Coronary artery (tissue), 2 donors: ENCODE data around the gene RCSD1.

Experiments
- DNase-seq: peaks from one replicate; pipeline ENCODE4 v3.0.0-alpha.2; 2017; ENCODE audit warnings: low spot score
- H3K27ac ChIP-seq, 2 donors: fragments of 200-600 bp; sonication (generic); one replicate each; pipeline ENCODE4 v1.5.1; 2016 to 2019
- H3K4me3 ChIP-seq: fragments of 200-600 bp; sonication (generic); 2 replicates; pipeline ENCODE4 v1.5.1; 2016; ENCODE audit warnings: mild to moderate bottlenecking, moderate library complexity
- CTCF ChIP-seq: fragments of 200-600 bp; sonication (generic); IDR thresholded peaks from one replicate; pipeline ENCODE4 v1.5.1; 2019; ENCODE audit warnings: antibody characterized with exemption

The RCSD1 gene

GRCh38 chr1:167635156-167635648, 5.2 kb downstream of the RCSD1 start:
- peak overlapping the region; percentile 83 to 97 for H3K27ac ChIP-seq
- H3K4me3 ChIP-seq: peak overlapping the region; percentile 53
- TF ChIP-seq CTCF: no peak
- peak; percentile 83 for DNase-seq

- peak overlapping the region; percentile 83 to 97 for H3K27ac ChIP-seq
- peak overlapping the region; percentile 53 for H3K4me3 ChIP-seq
Observed at GRCh38 chr1:167635941-167636340, 5.9 kb downstream of the RCSD1 start.

GRCh38 chr1:167638064-167638463, 8.0 kb downstream of the RCSD1 start:
- peak overlapping the region in 1 of 2 donors; percentile 59 for H3K27ac ChIP-seq
- TF ChIP-seq CTCF: no peak
- no peak for DNase-seq
- no peak overlapping the region for H3K4me3 ChIP-seq

More at GRCh38 chr1:167635941-167636340, 5.9 kb downstream of the RCSD1 start:
- no peak for DNase-seq
- TF ChIP-seq CTCF: no peak

GRCh38 chr1:167640051-167640450, 10.0 kb downstream of the RCSD1 start:
- no peak for DNase-seq
- no peak overlapping the region for H3K4me3 ChIP-seq

GRCh38 chr1:167641786-167642500, 11.9 kb downstream of the RCSD1 start:
- Histone ChIP-seq H3K4me3 (no peak overlapping the region), H3K27ac (no peak overlapping the region)
- no peak for DNase-seq
- no peak for TF ChIP-seq CTCF

More at GRCh38 chr1:167640051-167640450, 10.0 kb downstream of the RCSD1 start:
- H3K27ac ChIP-seq: no peak overlapping the region
- TF ChIP-seq CTCF: no peak

GRCh38 chr1:167642501-167642826, 12.4 kb downstream of the RCSD1 start:
- no peak for DNase-seq
- no peak for TF ChIP-seq CTCF
- H3K27ac ChIP-seq: no peak overlapping the region

GRCh38 chr1:167643441-167643840, 13.4 kb downstream of the RCSD1 start:
- no peak for DNase-seq
- TF ChIP-seq CTCF: no peak
- no peak overlapping the region for H3K27ac ChIP-seq
- no peak overlapping the region for H3K4me3 ChIP-seq

More at GRCh38 chr1:167642501-167642826, 12.4 kb downstream of the RCSD1 start:
- no peak overlapping the region for H3K4me3 ChIP-seq
